Sigmoid colon (tissue), 4 donors: ENCODE data around the gene COL5A1.

Experiments
- EP300 ChIP-seq, 4 donors: sonication (generic); formaldehyde crosslinking; IDR thresholded peaks; one replicate each; pipeline ENCODE4 v1.6.1; 2017; ENCODE audit warnings: antibody characterized with exemption in 4 of 4
- TF ChIP-seq, protein P1 (sequence below), 4 experiments: fragments of 450-650 bp in 3 of 4; fragments of 200-600 bp in 1 of 4; IDR thresholded peaks; one replicate each; pipeline ENCODE4 v1.5.1; 2016 to 2019; ENCODE audit warnings: antibody characterized with exemption in 4 of 4, mild to moderate bottlenecking in 3 of 4, moderate library complexity in 2 of 4

DNA sequence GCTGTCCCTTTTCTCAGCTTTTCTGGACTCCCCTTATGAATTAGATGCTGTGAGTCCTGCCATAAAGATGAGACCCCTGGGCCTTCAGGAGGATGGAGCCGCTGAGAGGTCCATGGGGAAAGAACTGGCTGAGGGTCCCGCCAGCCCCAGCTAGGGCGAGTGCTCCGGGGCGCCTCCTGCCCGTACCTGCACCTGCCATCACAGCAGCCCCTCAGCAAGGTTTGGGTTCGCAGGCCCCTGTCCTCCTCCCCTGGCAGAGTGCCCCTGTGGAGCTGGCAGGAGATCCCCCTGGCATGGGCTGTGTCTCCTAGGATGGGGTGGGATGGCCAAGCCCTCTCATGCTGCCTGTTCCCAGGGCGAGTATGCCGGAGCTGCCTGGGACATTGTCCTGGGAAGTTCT lies 64.2 kb downstream of the COL5A1 start:
- TF ChIP-seq, protein P1, sequence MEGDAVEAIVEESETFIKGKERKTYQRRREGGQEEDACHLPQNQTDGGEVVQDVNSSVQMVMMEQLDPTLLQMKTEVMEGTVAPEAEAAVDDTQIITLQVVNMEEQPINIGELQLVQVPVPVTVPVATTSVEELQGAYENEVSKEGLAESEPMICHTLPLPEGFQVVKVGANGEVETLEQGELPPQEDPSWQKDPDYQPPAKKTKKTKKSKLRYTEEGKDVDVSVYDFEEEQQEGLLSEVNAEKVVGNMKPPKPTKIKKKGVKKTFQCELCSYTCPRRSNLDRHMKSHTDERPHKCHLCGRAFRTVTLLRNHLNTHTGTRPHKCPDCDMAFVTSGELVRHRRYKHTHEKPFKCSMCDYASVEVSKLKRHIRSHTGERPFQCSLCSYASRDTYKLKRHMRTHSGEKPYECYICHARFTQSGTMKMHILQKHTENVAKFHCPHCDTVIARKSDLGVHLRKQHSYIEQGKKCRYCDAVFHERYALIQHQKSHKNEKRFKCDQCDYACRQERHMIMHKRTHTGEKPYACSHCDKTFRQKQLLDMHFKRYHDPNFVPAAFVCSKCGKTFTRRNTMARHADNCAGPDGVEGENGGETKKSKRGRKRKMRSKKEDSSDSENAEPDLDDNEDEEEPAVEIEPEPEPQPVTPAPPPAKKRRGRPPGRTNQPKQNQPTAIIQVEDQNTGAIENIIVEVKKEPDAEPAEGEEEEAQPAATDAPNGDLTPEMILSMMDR (IDR thresholded peaks at IDR 0.05), result no peak
- no peak for TF ChIP-seq EP300 (IDR thresholded peaks at IDR 0.05)
